Activated gamma-delta T cell (primary cell): ENCODE results near the gene FER.
"Not testable (repeated sequence)": the region's sequence is repeated elsewhere in the genome, so short reads cannot be mapped to it uniquely, and the experiment has no call there.

Experiments used
- DNase-seq: peaks from one replicate; lab custom pipeline; 2025; lab: John Stamatoyannopoulos, UW

Gene FER

GRCh38 chr5:109035436-109035835 lies 287.7 kb downstream of the FER start:
- no peak for DNase-seq

- no peak for DNase-seq
These were observed 290.6 kb downstream of the FER start for GRCh38 chr5:109038209-109038840.

- no peak for DNase-seq
These were observed 293.6 kb downstream of the FER start for GRCh38 chr5:109041317-109041716.

- no peak for DNase-seq
These were observed 298.0 kb downstream of the FER start for GRCh38 chr5:109045710-109046109.

GRCh38 chr5:109049565-109049964 lies 301.9 kb downstream of the FER start:
- no peak for DNase-seq

- DNase-seq = not testable (repeated sequence)
These were observed 302.6 kb downstream of the FER start for GRCh38 chr5:109050321-109050720.

GRCh38 chr5:109052216-109052615 lies 304.5 kb downstream of the FER start:
- not testable (repeated sequence) for DNase-seq

- DNase-seq = no peak
These were observed 306.3 kb downstream of the FER start for GRCh38 chr5:109053995-109054417.

- DNase-seq = no peak
These were observed 312.8 kb downstream of the FER start for GRCh38 chr5:109060378-109061025.

- DNase-seq = no peak
These were observed 315.0 kb downstream of the FER start for GRCh38 chr5:109062664-109063063.

GRCh38 chr5:109063223-109063622 lies 315.5 kb downstream of the FER start:
- DNase-seq = no peak

GRCh38 chr5:109076741-109077140 lies 329.0 kb downstream of the FER start:
- no peak for DNase-seq

- DNase-seq = no peak
These were observed 330.8 kb downstream of the FER start for GRCh38 chr5:109078448-109078847.

- no peak for DNase-seq
These were observed 332.8 kb downstream of the FER start for GRCh38 chr5:109080481-109080880.

GRCh38 chr5:109080896-109081295 lies 333.2 kb downstream of the FER start:
- DNase-seq = no peak

GRCh38 chr5:109083937-109084336 lies 336.2 kb downstream of the FER start:
- DNase-seq = no peak

GRCh38 chr5:109089191-109089590 lies 341.5 kb downstream of the FER start:
- DNase-seq = no peak

- no peak for DNase-seq
These were observed 351.4 kb downstream of the FER start for GRCh38 chr5:109099081-109099480.

GRCh38 chr5:109100971-109101370 lies 353.3 kb downstream of the FER start:
- DNase-seq = no peak

GRCh38 chr5:109102096-109102690 lies 354.5 kb downstream of the FER start:
- no peak for DNase-seq

- DNase-seq = no peak
These were observed 358.1 kb downstream of the FER start for GRCh38 chr5:109105631-109106267.

- no peak for DNase-seq
These were observed 364.0 kb downstream of the FER start for GRCh38 chr5:109111680-109112079.

GRCh38 chr5:109113608-109114007 lies 365.9 kb downstream of the FER start:
- DNase-seq = no peak
